Inflammatory macrophage treated with lipopolysaccharide for 1 hour (primary cell): ENCODE results near the gene TSPYL4.
A peak's percentile ranks its signal among the peaks of the same experiment; 100 is the strongest.

Source experiments
- DNase-seq, 2 donors: peaks; one replicate each; pipeline ENCODE4 v3.0.0-alpha.2; 2020 to 2022

TSPYL4 gene

GRCh38 chr6:116268589-116269293 lies 14.9 kb upstream of the TSPYL4 start:
- DNase-seq = peak; percentile 74 to 88

GRCh38 chr6:116267836-116268588 lies 14.1 kb upstream of the TSPYL4 start:
- DNase-seq = no peak

- no peak for DNase-seq
Observed at GRCh38 chr6:116266803-116267202, 12.9 kb upstream of the TSPYL4 start.

GRCh38 chr6:116265041-116265829 lies 11.4 kb upstream of the TSPYL4 start:
- no peak for DNase-seq

GRCh38 chr6:116263353-116263752 lies 9.5 kb upstream of the TSPYL4 start:
- no peak for DNase-seq

- no peak for DNase-seq
Observed at GRCh38 chr6:116258520-116258919, 4.6 kb upstream of the TSPYL4 start.

GRCh38 chr6:116256694-116257093 lies 2.8 kb upstream of the TSPYL4 start:
- no peak for DNase-seq

GRCh38 chr6:116255246-116255800 lies 1.4 kb upstream of the TSPYL4 start:
- no peak for DNase-seq

GRCh38 chr6:116254297-116255056 lies 602 bp upstream of the TSPYL4 start:
- no peak for DNase-seq

GRCh38 chr6:116253188-116253504 lies 729 bp downstream of the TSPYL4 start:
- no peak for DNase-seq

GRCh38 chr6:116251568-116252384 lies 2.1 kb downstream of the TSPYL4 start:
- DNase-seq = peak; percentile 24 to 28

GRCh38 chr6:116248577-116248976 lies 5.3 kb downstream of the TSPYL4 start:
- DNase-seq = no peak

GRCh38 chr6:116247285-116247684 lies 6.6 kb downstream of the TSPYL4 start:
- DNase-seq = no peak

GRCh38 chr6:116246089-116246488 lies 7.8 kb downstream of the TSPYL4 start:
- DNase-seq = no peak

GRCh38 chr6:116244284-116244683 lies 9.6 kb downstream of the TSPYL4 start:
- no peak for DNase-seq

- no peak for DNase-seq
Observed at GRCh38 chr6:116239856-116240255, 14.0 kb downstream of the TSPYL4 start.

- DNase-seq = no peak
Observed at GRCh38 chr6:116239256-116239655, 14.6 kb downstream of the TSPYL4 start.

- DNase-seq = no peak
Observed at GRCh38 chr6:116238083-116238482, 15.8 kb downstream of the TSPYL4 start.

- no peak for DNase-seq
Observed at GRCh38 chr6:116234689-116235088, 19.2 kb downstream of the TSPYL4 start.

- peak in 1 of 2 donors; percentile 9 for DNase-seq
Observed at GRCh38 chr6:116229287-116229913, 24.5 kb downstream of the TSPYL4 start.

- no peak for DNase-seq
Observed at GRCh38 chr6:116223355-116223754, 30.5 kb downstream of the TSPYL4 start.
